GM19397 (cell line): Measurements from ENCODE around the gene DCHS1.

Source experiments
- ATAC-seq: cut with Tn5 transposase; IDR thresholded peaks from one replicate; pipeline ENCODE4 v1.9.1; 2021; ENCODE audit warnings: mild to moderate bottlenecking, moderate library complexity; ENCODE audit not compliant: unreplicated experiment

The DCHS1 gene

DNA sequence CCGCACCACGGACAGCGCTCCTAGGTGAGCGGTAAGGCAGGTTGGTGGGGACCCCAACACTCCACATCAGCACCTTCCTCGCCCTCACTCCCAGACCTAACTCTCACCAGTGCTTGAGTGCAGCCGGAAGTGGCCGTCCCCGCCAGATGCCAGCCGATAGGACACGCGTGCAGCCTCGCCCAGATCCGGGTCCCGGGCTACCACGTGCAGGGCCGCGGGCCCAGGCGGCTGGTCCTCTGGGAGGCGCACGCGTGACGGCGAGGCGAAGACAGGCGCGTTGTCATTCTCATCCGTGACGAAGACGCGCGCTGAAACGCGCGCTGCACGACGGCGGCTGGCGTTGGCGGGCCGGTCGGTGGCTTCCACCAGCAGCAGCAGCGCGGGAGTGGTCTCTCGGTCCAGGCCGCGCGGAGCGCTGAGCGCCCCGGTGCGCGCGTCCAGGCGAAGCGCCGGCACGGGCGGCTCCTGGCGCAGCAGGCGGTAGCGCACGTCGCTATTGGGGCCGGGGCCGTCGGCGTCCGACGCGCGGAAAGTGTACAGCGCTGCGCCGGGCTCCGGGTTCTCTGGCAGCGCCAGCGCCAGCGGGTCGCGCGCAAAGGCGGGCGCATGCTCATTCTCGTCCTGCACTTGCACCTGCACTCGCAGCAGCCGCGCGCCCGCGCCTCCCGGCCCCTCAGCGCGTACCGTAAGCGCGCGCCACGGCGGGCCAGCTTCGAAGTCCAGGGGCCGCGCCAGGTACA, 25.5 kb downstream of the DCHS1 start:
- no peak for ATAC-seq

- ATAC-seq, result no peak
These were observed 26.1 kb downstream of the DCHS1 start for GRCh38 chr11:6629573-6629891.

- ATAC-seq, result no peak
These were observed 27.1 kb downstream of the DCHS1 start for GRCh38 chr11:6628526-6628925.

DNA sequence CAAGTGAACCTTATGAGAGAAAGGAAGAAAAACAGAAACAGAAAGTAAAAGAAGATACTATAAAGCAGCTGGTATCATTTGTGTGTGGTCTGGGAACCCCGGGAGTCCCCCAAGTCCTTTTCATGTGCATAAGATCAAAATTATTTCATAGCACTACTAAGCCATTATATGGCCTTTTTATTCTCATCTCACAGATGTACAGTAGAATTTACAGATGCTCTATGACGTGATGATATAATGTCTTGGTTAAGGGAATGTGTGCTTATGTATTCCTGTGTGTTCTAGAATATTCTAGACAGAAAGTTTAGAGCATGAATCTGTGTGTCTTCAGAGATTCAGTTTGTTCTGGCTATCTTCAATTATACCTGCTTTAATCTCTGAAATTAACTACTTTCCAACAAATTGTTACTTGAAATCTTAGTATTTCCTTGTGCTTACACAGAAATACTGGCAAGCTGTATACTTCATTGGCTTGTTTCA, 27.8 kb downstream of the DCHS1 start:
- ATAC-seq, result peak; percentile 63

- ATAC-seq, result peak; percentile 11
These were observed 28.4 kb downstream of the DCHS1 start for GRCh38 chr11:6626971-6627761.

- no peak for ATAC-seq
These were observed 29.7 kb downstream of the DCHS1 start for GRCh38 chr11:6625832-6626420.

DNA sequence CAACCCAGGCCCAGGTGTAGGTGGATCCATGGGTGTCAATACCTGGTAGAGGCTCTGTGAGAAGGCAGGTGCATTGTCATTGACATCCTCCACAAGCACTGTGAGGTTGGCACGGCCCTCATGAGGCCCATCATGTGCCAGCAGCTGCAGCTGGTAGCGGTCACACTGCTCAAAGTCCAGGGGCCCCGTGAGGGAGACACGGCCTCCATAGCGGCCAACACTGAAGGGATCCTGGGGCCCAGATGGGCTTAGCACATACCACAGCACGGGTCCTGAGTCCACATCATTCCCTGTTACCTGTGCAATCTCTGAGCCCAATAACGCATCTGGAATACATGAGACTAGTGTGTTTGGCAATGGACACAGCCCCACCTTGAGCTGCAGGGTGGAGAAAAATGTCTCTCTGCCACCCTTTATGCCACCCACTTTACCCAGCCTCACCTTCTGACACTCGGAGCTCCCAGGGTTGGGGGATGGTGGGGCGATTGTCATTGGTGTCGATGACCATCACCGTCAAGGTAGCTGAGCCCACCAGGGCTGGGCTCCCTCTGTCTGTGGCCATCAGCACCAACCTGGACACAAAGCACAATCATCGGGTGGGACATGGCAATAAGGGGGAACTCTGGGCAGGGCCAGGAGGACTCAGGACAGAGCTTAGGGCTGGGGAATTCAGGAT, 30.3 kb downstream of the DCHS1 start:
- ATAC-seq, result no peak

GRCh38 chr11:6623391-6624363, 31.9 kb downstream of the DCHS1 start:
- no peak for ATAC-seq

DNA sequence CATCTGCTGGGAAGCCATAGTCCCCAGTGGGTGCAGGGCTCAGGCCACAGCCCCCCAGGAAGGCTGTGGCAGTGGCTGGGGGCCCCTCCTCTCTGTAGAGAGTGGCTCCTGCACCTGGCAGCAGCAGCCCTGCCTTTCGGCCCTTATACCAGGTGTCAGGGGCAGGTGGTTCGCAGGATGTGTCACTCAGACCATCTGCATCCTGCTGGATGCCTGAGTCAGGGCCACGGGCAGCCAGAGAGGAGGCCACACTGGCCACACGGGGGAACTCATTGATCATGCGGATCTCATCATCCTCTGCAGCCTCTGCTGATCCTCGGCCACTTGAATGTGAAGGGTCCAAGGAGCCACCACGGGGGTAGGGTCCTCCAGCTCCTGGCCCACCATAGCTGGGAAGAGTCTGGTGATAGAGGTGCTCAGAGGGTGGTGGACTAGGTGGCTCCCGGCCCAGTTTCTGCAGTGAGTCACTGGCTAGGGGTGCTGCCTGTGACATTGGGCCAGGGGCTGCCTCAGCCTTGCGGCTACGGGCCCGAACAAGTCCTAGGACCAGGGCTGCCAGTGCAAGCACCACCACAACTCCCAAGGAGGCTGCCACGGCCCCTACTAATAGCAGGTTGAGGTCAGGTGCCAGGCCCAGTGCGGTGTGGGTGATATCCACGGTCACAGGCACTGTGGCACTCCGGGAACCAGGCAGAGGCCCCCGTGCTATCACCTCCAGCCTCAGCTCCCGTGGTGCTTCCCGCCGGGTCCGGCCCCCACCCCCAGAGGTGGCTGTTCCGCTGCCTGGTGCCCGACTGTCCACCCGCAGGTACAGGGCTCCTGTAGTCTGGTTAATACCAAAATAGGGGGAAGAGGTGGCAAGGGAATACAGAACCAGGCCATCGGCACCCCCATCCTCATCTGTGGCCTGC, 33.1 kb downstream of the DCHS1 start:
- no peak for ATAC-seq

- no peak for ATAC-seq
These were observed 33.8 kb downstream of the DCHS1 start for GRCh38 chr11:6621711-6622211.

DNA sequence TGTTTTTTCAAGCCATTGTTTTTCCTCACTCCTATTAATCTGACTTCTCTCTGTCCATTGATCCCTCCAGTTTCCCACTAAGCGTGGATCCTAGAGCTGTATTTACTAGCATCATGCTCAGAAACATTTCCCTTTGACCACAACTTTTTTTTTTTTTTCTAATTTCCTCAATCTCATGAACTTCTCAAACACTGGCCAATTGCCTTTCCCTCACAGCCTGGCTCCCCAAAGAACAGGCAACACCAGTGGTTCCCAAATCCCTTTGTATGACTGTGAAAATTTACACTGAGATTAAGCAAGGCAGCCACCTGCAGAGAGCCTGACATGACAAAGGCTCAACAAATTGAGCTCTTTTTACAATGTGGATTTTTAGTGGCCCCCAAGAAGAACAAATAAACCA, 35.0 kb downstream of the DCHS1 start:
- no peak for ATAC-seq

- peak; percentile 99 for ATAC-seq
These were observed 36.4 kb downstream of the DCHS1 start, which contains the start of gene TPP1 for GRCh38 chr11:6619004-6619745. TSS of gene TPP1 (minus strand) at chr11:6619422. CDS start at chr11:6619400, 22 bp downstream.

GRCh38 chr11:6618117-6619003, 37.2 kb downstream of the DCHS1 start:
- ATAC-seq, result no peak

GRCh38 chr11:6617315-6617781, 38.3 kb downstream of the DCHS1 start:
- no peak for ATAC-seq

- ATAC-seq, result no peak
These were observed 38.9 kb downstream of the DCHS1 start for GRCh38 chr11:6616596-6617250.

DNA sequence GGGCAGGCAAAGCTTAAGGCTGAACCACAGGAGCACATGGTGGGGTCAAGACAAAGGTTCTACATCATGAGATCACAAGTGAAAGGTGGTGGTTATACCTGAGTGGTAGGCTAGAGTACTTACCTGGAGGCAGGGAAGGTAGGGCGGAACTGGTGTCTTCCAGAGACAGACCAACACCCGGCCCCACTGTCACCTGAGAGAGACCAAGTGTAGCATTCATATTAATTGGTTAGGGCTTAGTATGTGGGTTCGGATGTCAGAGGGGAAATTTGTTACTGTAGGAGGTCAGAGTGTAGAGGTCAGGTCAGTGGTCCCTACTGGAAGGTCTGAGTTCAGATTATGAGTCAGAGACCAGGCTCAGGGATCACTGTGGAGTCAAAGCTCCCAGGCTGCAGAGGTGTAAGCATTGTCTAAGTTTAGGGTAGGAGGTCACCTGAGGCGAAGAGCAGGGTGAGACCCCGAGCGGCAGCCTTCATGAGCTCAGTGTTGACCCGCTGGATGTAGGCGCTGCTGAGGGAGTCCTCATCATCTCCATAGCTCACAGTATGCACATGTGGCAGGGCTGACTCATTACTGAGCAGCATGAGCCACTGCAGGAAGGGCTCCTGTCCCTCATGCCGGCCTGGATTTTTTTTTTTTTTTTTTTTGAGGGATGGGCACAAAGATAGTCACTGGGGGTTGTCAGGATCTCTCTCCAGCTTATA, 39.6 kb downstream of the DCHS1 start:
- ATAC-seq, result no peak
